ENCODE results near the gene TERF2IP. TPM values are rescaled to one million over a fixed set of nuclear protein-coding genes. Genes with fewer than 3 reads are reported as not detected.
A peak's percentile ranks its signal among the peaks of the same experiment; 100 is the strongest.

The TERF2IP gene
- total RNA-seq, 1 donor from 2014 or later: 65.1 TPM

DNA sequence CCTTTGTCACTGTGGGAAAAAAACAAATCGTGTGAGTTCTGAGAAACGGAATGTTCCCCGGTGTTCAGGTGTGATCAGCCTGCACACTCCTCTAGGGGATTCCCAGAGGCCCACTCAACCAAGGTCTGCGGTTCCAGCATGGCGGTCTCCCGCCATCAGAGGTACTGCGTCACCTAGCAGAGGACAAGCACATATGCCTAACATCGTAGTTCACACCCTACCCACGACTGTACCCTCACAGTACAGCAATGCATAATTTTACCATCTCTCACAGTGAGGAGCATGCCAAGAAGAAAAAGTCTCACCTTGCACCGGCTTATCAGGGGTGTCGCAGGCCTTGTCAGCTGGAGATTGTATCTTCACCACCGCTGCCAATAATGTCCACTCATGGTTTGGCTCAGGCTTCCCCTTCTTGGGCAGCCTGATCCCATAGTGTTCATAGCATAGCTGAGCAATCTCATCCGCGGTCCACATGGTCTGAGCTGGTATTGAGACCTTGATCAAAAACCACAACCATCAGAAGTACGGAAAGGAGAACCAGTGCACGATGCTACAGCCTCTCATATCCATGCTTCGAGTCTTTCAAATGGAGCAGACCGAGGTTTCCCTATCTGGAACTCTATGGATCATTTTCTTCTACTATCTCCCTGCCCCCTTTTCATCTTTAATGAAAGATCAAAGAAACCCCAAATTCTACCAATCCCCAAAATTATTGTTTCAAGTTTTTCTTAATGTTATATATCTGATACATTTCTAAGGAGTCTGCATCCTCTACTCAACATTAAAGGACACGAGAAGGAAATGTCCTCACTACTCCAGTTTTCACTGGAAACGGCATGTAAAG, 27.0 kb upstream of the TERF2IP start:
- intact Hi-C loops (cut with DNase I): loop anchor here (5.0 to 10.0 kb wide), 2 partner anchors 53 to 156 kb away; partner anchors contain the start of genes GABARAPL2 and TMEM170A
- no peak for DNase-seq (ENCODE audit: extremely low spot score in 2 of 2)
- Histone ChIP-seq H3K36me3 (peaks cover 0 to 36% of the 10 kb centered on the region in 2 donors), H3K4me1 (peaks cover 22% of the 10 kb centered on the region), H3K9me3 (no peaks in the 10 kb centered on the region), H3K27ac (no peak overlapping the region), H3K4me3 (no peak overlapping the region), H3K27me3 (no peaks in the 10 kb centered on the region)
- TF ChIP-seq POLR2AphosphoS5 (IDR thresholded peaks at IDR 0.05; ENCODE audit: insufficient read depth in 1 of 2, low read depth in 1 of 2): no peak
- TF ChIP-seq POLR2A (IDR thresholded peaks at IDR 0.05): no peak
- TF ChIP-seq, protein P1, sequence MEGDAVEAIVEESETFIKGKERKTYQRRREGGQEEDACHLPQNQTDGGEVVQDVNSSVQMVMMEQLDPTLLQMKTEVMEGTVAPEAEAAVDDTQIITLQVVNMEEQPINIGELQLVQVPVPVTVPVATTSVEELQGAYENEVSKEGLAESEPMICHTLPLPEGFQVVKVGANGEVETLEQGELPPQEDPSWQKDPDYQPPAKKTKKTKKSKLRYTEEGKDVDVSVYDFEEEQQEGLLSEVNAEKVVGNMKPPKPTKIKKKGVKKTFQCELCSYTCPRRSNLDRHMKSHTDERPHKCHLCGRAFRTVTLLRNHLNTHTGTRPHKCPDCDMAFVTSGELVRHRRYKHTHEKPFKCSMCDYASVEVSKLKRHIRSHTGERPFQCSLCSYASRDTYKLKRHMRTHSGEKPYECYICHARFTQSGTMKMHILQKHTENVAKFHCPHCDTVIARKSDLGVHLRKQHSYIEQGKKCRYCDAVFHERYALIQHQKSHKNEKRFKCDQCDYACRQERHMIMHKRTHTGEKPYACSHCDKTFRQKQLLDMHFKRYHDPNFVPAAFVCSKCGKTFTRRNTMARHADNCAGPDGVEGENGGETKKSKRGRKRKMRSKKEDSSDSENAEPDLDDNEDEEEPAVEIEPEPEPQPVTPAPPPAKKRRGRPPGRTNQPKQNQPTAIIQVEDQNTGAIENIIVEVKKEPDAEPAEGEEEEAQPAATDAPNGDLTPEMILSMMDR (IDR thresholded peaks at IDR 0.05): no peak

DNA sequence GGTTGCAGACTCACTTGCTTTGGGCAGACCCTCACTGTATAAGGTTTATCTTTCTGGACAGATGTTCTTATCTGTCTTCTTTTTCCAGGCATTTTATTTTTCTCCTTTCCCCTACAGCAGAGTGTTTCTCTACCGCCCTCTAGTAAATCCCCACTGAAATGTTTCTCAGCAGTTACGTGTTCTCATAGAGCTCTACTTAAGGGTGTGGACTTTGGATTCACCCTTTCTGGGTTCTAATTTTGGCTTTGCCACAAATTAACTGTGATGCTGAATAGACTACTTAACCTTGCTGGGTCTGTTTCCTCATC, 26.4 kb upstream of the TERF2IP start:
- Histone ChIP-seq H3K27me3 (no peaks in the 10 kb centered on the region), H3K36me3 (peaks cover 0 to 36% of the 10 kb centered on the region in 2 donors), H3K4me3 (no peak overlapping the region), H3K27ac (no peak overlapping the region), H3K9me3 (no peaks in the 10 kb centered on the region), H3K4me1 (peaks cover 22% of the 10 kb centered on the region)
- intact Hi-C loops (cut with DNase I): loop anchor here (5.0 to 10.0 kb wide), 2 partner anchors 54 to 156 kb away; partner anchors contain the start of genes GABARAPL2 and TMEM170A
- TF ChIP-seq, protein P1 (IDR thresholded peaks at IDR 0.05): no peak
- no peak for TF ChIP-seq POLR2A (IDR thresholded peaks at IDR 0.05)
- no peak for TF ChIP-seq POLR2AphosphoS5 (IDR thresholded peaks at IDR 0.05; ENCODE audit: insufficient read depth in 1 of 2, low read depth in 1 of 2)
- DNase-seq (ENCODE audit: extremely low spot score in 2 of 2): no peak

DNA sequence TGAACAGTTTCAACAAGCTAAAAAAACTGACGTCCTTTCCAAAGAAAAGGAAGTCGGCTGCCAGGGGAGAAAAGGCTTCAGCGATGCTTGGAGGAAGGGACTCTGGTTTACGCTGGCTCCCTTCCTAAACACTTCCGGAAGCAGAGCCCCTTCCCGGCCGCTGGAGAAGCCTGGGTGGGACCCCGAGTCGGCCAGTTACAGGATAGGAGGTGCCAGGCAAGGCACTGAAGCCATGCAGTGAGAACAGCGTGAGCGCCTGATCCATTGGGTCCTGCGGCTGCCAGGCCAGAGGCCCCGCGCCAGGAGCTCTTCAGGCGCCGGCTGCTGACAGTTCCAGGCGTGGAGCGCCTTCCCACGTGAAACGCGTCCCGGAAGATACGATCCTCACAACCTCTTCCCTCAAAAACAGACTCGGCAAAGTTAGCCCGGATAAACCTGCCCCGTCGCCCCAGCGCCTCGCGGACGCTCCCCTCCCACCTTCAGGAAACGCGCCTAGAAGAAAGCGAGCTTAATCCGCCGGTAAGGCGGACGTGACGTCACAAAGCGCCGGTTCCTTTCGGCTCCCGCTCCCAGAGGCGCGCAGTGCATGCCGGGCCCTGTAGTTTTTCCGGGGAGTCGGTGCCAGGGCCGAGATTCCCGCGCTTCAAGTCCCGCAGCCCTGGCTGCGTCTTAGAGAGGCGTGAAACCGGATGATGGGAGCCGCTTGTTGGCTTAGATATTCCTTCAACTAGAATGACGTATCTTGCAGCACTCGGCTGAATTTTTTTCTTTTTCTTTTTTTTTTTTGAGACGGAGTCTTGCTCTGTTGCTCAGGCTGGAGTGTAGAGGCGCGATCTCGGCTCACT, 24.6 kb upstream of the TERF2IP start, which contains the start of gene ADAT1:
TSS of gene ADAT1 (minus strand) at position 521 of the 845 bp plus-strand sequence. CDS start 2,482 bp downstream, outside the sequence.
- peak; percentile 97 to 99 for DNase-seq (ENCODE audit: extremely low spot score in 2 of 2)

DNA sequence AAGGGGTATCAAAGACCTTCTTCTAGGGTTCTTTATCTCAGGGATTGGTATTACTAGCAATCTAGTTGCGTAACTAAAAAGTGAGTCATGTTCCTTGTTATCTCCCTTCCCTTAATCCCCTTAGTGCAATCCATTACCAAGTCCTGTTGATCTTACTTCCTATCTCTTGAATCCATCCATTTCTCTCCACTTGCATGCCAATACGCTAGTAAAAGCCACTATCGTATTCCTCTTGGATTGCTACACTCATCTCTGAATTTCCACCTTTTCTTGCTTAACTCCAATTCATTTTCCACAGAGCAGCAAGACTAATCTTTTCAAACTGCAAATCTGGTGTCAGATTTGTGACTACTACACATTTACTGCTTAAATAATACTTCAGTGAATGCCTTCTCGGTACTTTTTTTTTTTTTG, 22.6 kb upstream of the TERF2IP start:
- DNase-seq (ENCODE audit: extremely low spot score in 2 of 2): no peak
- Histone ChIP-seq H3K9me3 (no peaks in the 10 kb centered on the region), H3K4me3 (no peak overlapping the region), H3K4me1 (peaks cover 22% of the 10 kb centered on the region), H3K27me3 (no peaks in the 10 kb centered on the region), H3K36me3 (peaks cover 0 to 39% of the 10 kb centered on the region in 2 donors), H3K27ac (no peak overlapping the region)
- intact Hi-C loops (cut with DNase I): loop anchor here (5.0 to 10.0 kb wide), 2 partner anchors 58 to 160 kb away; partner anchors contain the start of genes GABARAPL2 and TMEM170A
- TF ChIP-seq, protein P1 (IDR thresholded peaks at IDR 0.05): no peak

More for the DNA sequence above, 24.6 kb upstream of the TERF2IP start, which contains the start of gene ADAT1:
- TF ChIP-seq POLR2AphosphoS5 (IDR thresholded peaks at IDR 0.05; ENCODE audit: insufficient read depth in 1 of 2, low read depth in 1 of 2): peak; percentile 98 to 99
- TF ChIP-seq, protein P1 (IDR thresholded peaks at IDR 0.05): no peak
- peak in 1 of 2 donors; percentile 83 for TF ChIP-seq POLR2A (IDR thresholded peaks at IDR 0.05)
- Histone ChIP-seq H3K4me1 (peaks cover 22% of the 10 kb centered on the region), H3K27me3 (no peaks in the 10 kb centered on the region), H3K9me3 (no peaks in the 10 kb centered on the region), H3K36me3 (peaks cover 0 to 42% of the 10 kb centered on the region in 2 donors), H3K27ac (peak within 1 kb of the TSS; percentile 81), H3K4me3 (peak within 1 kb of the TSS; percentile 58 to 91)
- intact Hi-C loops (cut with DNase I): loop anchor here (5.0 to 10.0 kb wide), 2 partner anchors 56 to 158 kb away; partner anchors contain the start of genes GABARAPL2 and TMEM170A
